Stimulated activated CD8-positive, alpha-beta memory T cell treated with anti-CD3 and anti-CD28 coated beads, Interleukin-12 subunit alpha, Interleukin-12 subunit beta, amount 100 ng/mL, for 24 hours (primary cell): ENCODE measurements around the gene DEPDC5.
A peak's percentile ranks its signal among the peaks of the same experiment; 100 is the strongest.
"Not testable (repeated sequence)": the region's sequence is repeated elsewhere in the genome, so short reads cannot be mapped to it uniquely, and the experiment has no call there.

ENCODE experiments used
- DNase-seq: peaks from one replicate; pipeline ENCODE4 v3.0.0-alpha.2; 2020; ENCODE audit errors: extremely low read depth

The DEPDC5 gene

GRCh38 chr22:31753634-31754501 lies at the start of gene DEPDC5:
Gene DEPDC5, plus strand, starts transcription at chr22:31754019. Its CDS starts 903 bp downstream, at chr22:31754922.
- DNase-seq, result peak; percentile 84

GRCh38 chr22:31707519-31707918 lies 46.3 kb upstream of the DEPDC5 start:
- DNase-seq, result no peak

GRCh38 chr22:31711226-31711625 lies 42.6 kb upstream of the DEPDC5 start:
- not testable (repeated sequence) for DNase-seq

GRCh38 chr22:31715147-31715778 lies 38.6 kb upstream of the DEPDC5 start:
- no peak for DNase-seq

GRCh38 chr22:31719850-31720471 lies 33.9 kb upstream of the DEPDC5 start:
- no peak for DNase-seq

- DNase-seq, result no peak
These were observed 30.1 kb upstream of the DEPDC5 start for GRCh38 chr22:31723723-31724122.

GRCh38 chr22:31726692-31727091 lies 27.1 kb upstream of the DEPDC5 start:
- no peak for DNase-seq

GRCh38 chr22:31728857-31729256 lies 25.0 kb upstream of the DEPDC5 start:
- DNase-seq, result no peak

GRCh38 chr22:31730344-31730711 lies 23.5 kb upstream of the DEPDC5 start:
- no peak for DNase-seq

- no peak for DNase-seq
These were observed 21.6 kb upstream of the DEPDC5 start for GRCh38 chr22:31732089-31732829.

GRCh38 chr22:31733580-31734079 lies 20.2 kb upstream of the DEPDC5 start:
- DNase-seq, result no peak

- DNase-seq, result no peak
These were observed 19.3 kb upstream of the DEPDC5 start for GRCh38 chr22:31734512-31734911.

- no peak for DNase-seq
These were observed 17.4 kb upstream of the DEPDC5 start for GRCh38 chr22:31736458-31736857.

GRCh38 chr22:31737932-31738331 lies 15.9 kb upstream of the DEPDC5 start:
- no peak for DNase-seq

- DNase-seq, result no peak
These were observed 15.3 kb upstream of the DEPDC5 start for GRCh38 chr22:31738566-31738965.

GRCh38 chr22:31739795-31740201 lies 14.0 kb upstream of the DEPDC5 start:
- DNase-seq, result no peak

- not testable (repeated sequence) for DNase-seq
These were observed 13.5 kb upstream of the DEPDC5 start for GRCh38 chr22:31740314-31740713.

GRCh38 chr22:31742115-31742514 lies 11.7 kb upstream of the DEPDC5 start:
- no peak for DNase-seq

GRCh38 chr22:31742682-31743081 lies 11.1 kb upstream of the DEPDC5 start:
- no peak for DNase-seq

- no peak for DNase-seq
These were observed 9.9 kb upstream of the DEPDC5 start for GRCh38 chr22:31743871-31744270.

GRCh38 chr22:31747441-31747840 lies 6.4 kb upstream of the DEPDC5 start:
- DNase-seq, result no peak

- no peak for DNase-seq
These were observed 5.3 kb upstream of the DEPDC5 start for GRCh38 chr22:31748490-31748889.
